ENCODE results near the gene CMIP.

Gene CMIP

GRCh38 chr16:81612351-81613163, 167.9 kb downstream of the CMIP start:
- CTCF ChIA-PET = no interaction called here
- TF ChIP-seq ELF4 (IDR thresholded peaks at IDR 0.05) (no peak), CTBP1 (IDR thresholded peaks at IDR 0.05; ENCODE audit: borderline replicate concordance) (no peak), ARNT (IDR thresholded peaks at IDR 0.05) (no peak), PKNOX1 (IDR thresholded peaks at IDR 0.05) (no peak), FOXM1 (IDR thresholded peaks at IDR 0.05; ENCODE audit: borderline replicate concordance) (no peak), BHLHE40 (IDR thresholded peaks at IDR 0.05; ENCODE audit: borderline replicate concordance) (no peak), SP1 (IDR thresholded peaks at IDR 0.05) (no peak), LEF1 (IDR thresholded peaks at IDR 0.05; ENCODE audit: borderline replicate concordance) (no peak)
- DNase-seq (ENCODE audit: extremely low spot score) = no peak
- POLR2A ChIA-PET = no interaction called here

GRCh38 chr16:81614171-81614570, 169.6 kb downstream of the CMIP start:
- CTCF ChIA-PET = no interaction called here
- POLR2A ChIA-PET = no interaction called here

GRCh38 chr16:81614654-81615359, 170.2 kb downstream of the CMIP start:
- ChIA-PET CTCF (no interaction called here), POLR2A (no interaction called here)
- DNase-seq (ENCODE audit: extremely low spot score) = no peak
- TF ChIP-seq ZNF384 (IDR thresholded peaks at IDR 0.05) (no peak), SUZ12 (IDR thresholded peaks at IDR 0.05) (no peak), L3MBTL2 (conservative IDR thresholded peaks at IDR 0.05) (no peak), ARNT (IDR thresholded peaks at IDR 0.05) (no peak), TARDBP (IDR thresholded peaks at IDR 0.05) (peak; percentile 18; the same call in 1 of the 2 replicates), LEF1 (IDR thresholded peaks at IDR 0.05; ENCODE audit: borderline replicate concordance) (no peak), FOXM1 (IDR thresholded peaks at IDR 0.05; ENCODE audit: borderline replicate concordance) (no peak), BHLHE40 (IDR thresholded peaks at IDR 0.05; ENCODE audit: borderline replicate concordance) (no peak)

More at GRCh38 chr16:81614171-81614570, 169.6 kb downstream of the CMIP start:
- DNase-seq (ENCODE audit: extremely low spot score) = no peak
- TF ChIP-seq TARDBP (IDR thresholded peaks at IDR 0.05) (no peak), LEF1 (IDR thresholded peaks at IDR 0.05; ENCODE audit: borderline replicate concordance) (no peak), NFRKB (IDR thresholded peaks at IDR 0.05) (no peak), ELF4 (IDR thresholded peaks at IDR 0.05) (no peak), ZNF384 (IDR thresholded peaks at IDR 0.05) (no peak), FOXK2 (IDR thresholded peaks at IDR 0.05) (no peak), FOXA1 (IDR thresholded peaks at IDR 0.05) (no peak), ARNT (IDR thresholded peaks at IDR 0.05) (no peak), L3MBTL2 (conservative IDR thresholded peaks at IDR 0.05) (no peak), HDGF (IDR thresholded peaks at IDR 0.05; ENCODE audit: borderline replicate concordance) (no peak), SUZ12 (IDR thresholded peaks at IDR 0.05) (no peak)

- TF ChIP-seq LEF1 (IDR thresholded peaks at IDR 0.05; ENCODE audit: borderline replicate concordance) = no peak
- TF ChIP-seq ZNF384 (IDR thresholded peaks at IDR 0.05) = no peak
- TF ChIP-seq SUZ12 (IDR thresholded peaks at IDR 0.05) = no peak
- TF ChIP-seq FOXK2 (IDR thresholded peaks at IDR 0.05) = no peak
- TF ChIP-seq L3MBTL2 (conservative IDR thresholded peaks at IDR 0.05) = no peak
- TF ChIP-seq ELF4 (IDR thresholded peaks at IDR 0.05) = no peak
- no peak for TF ChIP-seq NFRKB (IDR thresholded peaks at IDR 0.05)
- no peak for TF ChIP-seq BHLHE40 (IDR thresholded peaks at IDR 0.05; ENCODE audit: borderline replicate concordance)
- TF ChIP-seq FOXA1 (IDR thresholded peaks at IDR 0.05) = no peak
- TF ChIP-seq ARNT (IDR thresholded peaks at IDR 0.05) = no peak
- ChIA-PET CTCF (no interaction called here), POLR2A (no interaction called here)
- no peak for DNase-seq (ENCODE audit: extremely low spot score)
Observed at GRCh38 chr16:81615411-81615810, 170.8 kb downstream of the CMIP start.

- TF ChIP-seq NFRKB (IDR thresholded peaks at IDR 0.05) = no peak
- TF ChIP-seq ELF4 (IDR thresholded peaks at IDR 0.05) = no peak
- TF ChIP-seq FOXM1 (IDR thresholded peaks at IDR 0.05; ENCODE audit: borderline replicate concordance) = no peak
- TF ChIP-seq ZNF384 (IDR thresholded peaks at IDR 0.05) = no peak
- no peak for TF ChIP-seq SP1 (IDR thresholded peaks at IDR 0.05)
- TF ChIP-seq FOXA1 (IDR thresholded peaks at IDR 0.05) = no peak
- TF ChIP-seq LEF1 (IDR thresholded peaks at IDR 0.05; ENCODE audit: borderline replicate concordance) = no peak
- no peak for TF ChIP-seq BHLHE40 (IDR thresholded peaks at IDR 0.05; ENCODE audit: borderline replicate concordance)
- no peak for TF ChIP-seq SUZ12 (IDR thresholded peaks at IDR 0.05)
- TF ChIP-seq ARNT (IDR thresholded peaks at IDR 0.05) = no peak
- no peak for TF ChIP-seq TARDBP (IDR thresholded peaks at IDR 0.05)
- TF ChIP-seq L3MBTL2 (conservative IDR thresholded peaks at IDR 0.05) = no peak
- no peak for TF ChIP-seq PKNOX1 (IDR thresholded peaks at IDR 0.05)
- no peak for TF ChIP-seq HDGF (IDR thresholded peaks at IDR 0.05; ENCODE audit: borderline replicate concordance)
- TF ChIP-seq FOXK2 (IDR thresholded peaks at IDR 0.05) = no peak
- DNase-seq (ENCODE audit: extremely low spot score) = no peak
- ChIA-PET POLR2A (no interaction called here), CTCF (no interaction called here)
Observed at GRCh38 chr16:81615833-81616232, 171.2 kb downstream of the CMIP start.

GRCh38 chr16:81616321-81617020, 171.9 kb downstream of the CMIP start:
- DNase-seq (ENCODE audit: extremely low spot score) = no peak
- CTCF ChIA-PET = no interaction called here
- TF ChIP-seq ELF4 (IDR thresholded peaks at IDR 0.05) = no peak
- no peak for TF ChIP-seq LEF1 (IDR thresholded peaks at IDR 0.05; ENCODE audit: borderline replicate concordance)
- TF ChIP-seq FOXA1 (IDR thresholded peaks at IDR 0.05) = no peak
- TF ChIP-seq TARDBP (IDR thresholded peaks at IDR 0.05) = no peak
- POLR2A ChIA-PET = no interaction called here
